ENCODE data around the gene CCT2. TPM values are rescaled to one million over a fixed set of nuclear protein-coding genes. Genes with fewer than 3 reads are reported as not detected.

The CCT2 gene
- total RNA-seq, 1 donor from 2014 or later = 279 TPM

DNA sequence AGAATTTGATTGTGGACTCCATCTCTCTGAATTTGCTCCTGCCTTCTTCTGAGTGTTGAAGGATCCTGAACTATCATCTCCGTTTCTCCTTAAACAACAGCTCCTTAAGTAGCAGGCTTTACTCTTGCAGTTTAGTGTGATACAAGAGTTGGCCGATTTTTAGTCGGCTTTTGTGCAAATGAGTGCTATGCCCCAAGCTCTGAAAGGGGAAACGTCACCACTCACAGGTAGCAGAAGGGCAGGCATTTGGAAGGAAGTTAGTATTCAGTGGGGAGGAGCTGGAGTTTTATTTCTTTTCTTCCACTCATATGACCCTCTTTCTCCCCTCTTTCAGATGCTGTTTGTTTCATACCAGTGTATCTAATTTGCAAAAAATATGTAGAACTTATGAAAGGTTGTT is 61.9 kb downstream of the CCT2 start:
- TF ChIP-seq, protein P1, sequence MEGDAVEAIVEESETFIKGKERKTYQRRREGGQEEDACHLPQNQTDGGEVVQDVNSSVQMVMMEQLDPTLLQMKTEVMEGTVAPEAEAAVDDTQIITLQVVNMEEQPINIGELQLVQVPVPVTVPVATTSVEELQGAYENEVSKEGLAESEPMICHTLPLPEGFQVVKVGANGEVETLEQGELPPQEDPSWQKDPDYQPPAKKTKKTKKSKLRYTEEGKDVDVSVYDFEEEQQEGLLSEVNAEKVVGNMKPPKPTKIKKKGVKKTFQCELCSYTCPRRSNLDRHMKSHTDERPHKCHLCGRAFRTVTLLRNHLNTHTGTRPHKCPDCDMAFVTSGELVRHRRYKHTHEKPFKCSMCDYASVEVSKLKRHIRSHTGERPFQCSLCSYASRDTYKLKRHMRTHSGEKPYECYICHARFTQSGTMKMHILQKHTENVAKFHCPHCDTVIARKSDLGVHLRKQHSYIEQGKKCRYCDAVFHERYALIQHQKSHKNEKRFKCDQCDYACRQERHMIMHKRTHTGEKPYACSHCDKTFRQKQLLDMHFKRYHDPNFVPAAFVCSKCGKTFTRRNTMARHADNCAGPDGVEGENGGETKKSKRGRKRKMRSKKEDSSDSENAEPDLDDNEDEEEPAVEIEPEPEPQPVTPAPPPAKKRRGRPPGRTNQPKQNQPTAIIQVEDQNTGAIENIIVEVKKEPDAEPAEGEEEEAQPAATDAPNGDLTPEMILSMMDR (conservative IDR thresholded peaks at IDR 0.05; ENCODE audit: low read depth, low read length) = no peak
- no peak for DNase-seq (ENCODE audit: low read depth)
- H3K4me3 ChIP-seq (ENCODE audit: low read depth, low read length) = no peak overlapping the region

DNA sequence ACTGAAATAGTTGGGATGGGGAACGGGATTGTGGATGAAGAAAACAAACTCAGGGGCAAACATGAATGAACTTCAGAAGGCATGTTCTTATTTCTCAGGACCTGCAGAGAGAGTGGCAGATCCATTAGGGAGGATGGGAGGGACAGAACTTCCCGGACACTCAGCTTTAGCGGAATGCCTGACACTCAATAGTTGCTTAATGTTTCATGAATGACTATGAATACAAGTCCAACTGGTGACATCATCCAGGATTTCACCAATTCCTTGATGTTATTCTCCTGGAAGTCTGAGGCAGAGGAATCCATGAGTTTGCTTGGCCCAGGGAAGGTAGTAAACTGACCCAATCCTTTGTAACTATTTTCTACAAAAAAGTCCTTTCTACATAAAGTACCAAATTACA is 63.2 kb downstream of the CCT2 start:
- no peak overlapping the region for H3K4me3 ChIP-seq (ENCODE audit: low read depth, low read length)
- TF ChIP-seq, protein P1 (conservative IDR thresholded peaks at IDR 0.05; ENCODE audit: low read depth, low read length) = no peak
- peak; percentile 98 for DNase-seq (ENCODE audit: low read depth)

DNA sequence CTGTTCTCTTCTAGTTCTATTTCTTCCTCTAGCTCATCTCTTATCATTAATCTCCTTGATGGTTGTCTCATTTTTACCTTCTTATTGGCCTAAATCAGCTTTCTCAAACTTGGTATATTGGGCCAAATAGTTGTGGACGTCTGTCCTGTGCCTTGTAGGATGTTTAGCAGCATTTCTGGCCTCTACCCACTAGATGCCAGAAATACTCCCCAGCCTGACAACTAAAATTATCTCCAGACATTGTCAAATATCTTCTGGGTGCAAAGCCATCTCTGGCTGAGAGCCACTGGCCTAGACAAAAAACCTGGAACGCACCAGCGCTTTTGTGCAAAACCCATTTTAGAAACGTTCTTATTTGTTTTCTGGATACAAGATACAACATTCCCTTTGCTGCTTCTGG is 64.3 kb downstream of the CCT2 start:
- TF ChIP-seq, protein P1 (conservative IDR thresholded peaks at IDR 0.05; ENCODE audit: low read depth, low read length) = no peak
- DNase-seq (ENCODE audit: low read depth) = no peak
- no peak overlapping the region for H3K4me3 ChIP-seq (ENCODE audit: low read depth, low read length)

Other genes with a start within 250 kb of the CCT2 start
- not detected in 2 replicates for gene LYZ, start 237.1 kb upstream of the CCT2 start, total RNA-seq
- 38.9 and 50.6 TPM in 2 replicates for gene YEATS4, start 225.7 kb upstream of the CCT2 start, total RNA-seq
- 14.0 and 28.9 TPM in 2 replicates for gene FRS2, start 115.1 kb upstream of the CCT2 start, total RNA-seq
- not detected in 2 replicates for gene LRRC10, start 25.4 kb downstream of the CCT2 start, total RNA-seq
- gene BEST3, start 113.8 kb downstream of the CCT2 start, total RNA-seq = 2.2 and 2.5 TPM in 2 replicates
- gene RAB3IP, start 153.4 kb downstream of the CCT2 start, total RNA-seq = 45.4 and 62.6 TPM in 2 replicates
- gene MYRFL, start 239.8 kb downstream of the CCT2 start, total RNA-seq = 0.07 TPM in 1 of 2 replicates, not detected in the other